Suprapubic skin (tissue), 3 donors: Measurements from ENCODE around the gene ACKR1.

ENCODE experiments used
- CTCF ChIP-seq, 2 donors: fragments of 200-600 bp in 1 of 2; fragments of 450-650 bp in 1 of 2; sonication (generic) in 1 of 2; IDR thresholded peaks; one replicate each; pipeline ENCODE4 v1.5.1; 2016 to 2019; ENCODE audit warnings: antibody characterized with exemption in 2 of 2, mild to moderate bottlenecking in 1 of 2, moderate library complexity in 1 of 2
- POLR2A ChIP-seq, 2 donors: fragments of 450-650 bp; IDR thresholded peaks; one replicate each; pipeline ENCODE4 v1.6.1; 2017; ENCODE audit warnings: antibody characterized with exemption in 2 of 2, mild to moderate bottlenecking in 2 of 2, moderate library complexity in 2 of 2

- no peak for TF ChIP-seq POLR2A (IDR thresholded peaks at IDR 0.05)
- peak; percentile 78 to 86 for TF ChIP-seq CTCF (IDR thresholded peaks at IDR 0.05)
Observed at GRCh38 chr1:159197561-159198557, 6.8 kb upstream of the ACKR1 start.
